Activated naive CD4-positive, alpha-beta T cell treated with anti-CD3 and anti-CD28 coated beads, Interleukin-2, amount 50 U/mL, for 24 hours (primary cell): ENCODE results near the gene CACNB2.

Source experiments
- H3K27ac Mint-ChIP-seq: one replicate; pipeline ENCODE4 v1.8.0; 2021; ENCODE audit warnings: mild to moderate bottlenecking, mixed read lengths
- H3K27me3 Mint-ChIP-seq: one replicate; pipeline ENCODE4 v1.8.0; 2021; ENCODE audit warnings: mixed read lengths
- H3K36me3 Mint-ChIP-seq: one replicate; pipeline ENCODE4 v1.8.0; 2021; ENCODE audit warnings: mixed read lengths
- H3K4me1 Mint-ChIP-seq: one replicate; pipeline ENCODE4 v1.8.0; 2021; ENCODE audit warnings: mixed read lengths
- H3K4me3 Mint-ChIP-seq: one replicate; pipeline ENCODE4 v1.8.0; 2021; ENCODE audit warnings: mild to moderate bottlenecking, mixed read lengths
- H3K9me3 Mint-ChIP-seq: one replicate; pipeline ENCODE4 v1.8.0; 2021; ENCODE audit warnings: mixed read lengths

Gene CACNB2

DNA sequence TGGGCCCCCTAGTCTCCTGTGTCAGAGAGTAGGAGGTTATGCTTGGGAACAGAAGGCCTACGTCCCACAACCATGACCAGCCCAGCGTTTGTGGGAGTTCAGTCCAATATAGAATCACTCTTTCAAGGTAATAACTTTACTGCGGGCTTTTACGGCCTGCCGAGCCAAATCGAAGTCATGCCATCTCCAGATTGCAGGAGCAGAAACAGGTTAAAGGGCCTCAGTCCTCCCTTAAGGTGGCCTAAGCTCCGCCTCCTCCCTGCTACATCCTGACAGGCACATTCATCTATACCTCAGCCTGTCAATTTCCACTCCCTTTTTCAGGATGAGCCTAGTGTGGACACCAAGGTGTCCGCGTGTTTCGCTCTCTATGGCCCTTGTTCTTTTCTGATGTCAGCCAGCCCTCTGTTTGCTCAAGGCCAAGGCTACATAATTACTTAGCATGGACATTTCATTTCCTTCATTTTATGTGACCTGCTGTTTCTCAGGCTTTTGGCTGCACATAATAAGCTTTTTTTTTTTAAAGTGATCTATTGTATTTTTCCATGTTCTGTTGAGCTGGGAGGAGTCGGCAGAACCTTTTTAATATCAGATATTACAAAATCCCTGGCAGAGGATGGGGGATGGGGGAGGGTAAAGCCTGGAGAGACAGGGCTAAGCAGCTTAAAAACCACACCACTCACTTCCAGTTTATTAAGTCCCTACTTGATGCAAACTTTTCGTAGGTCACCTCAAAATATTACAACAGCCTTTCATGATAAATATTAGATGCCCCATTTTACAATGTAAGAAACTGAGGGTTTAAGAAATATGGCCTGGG is 84.6 kb downstream of the CACNB2 start:
- peaks cover 1% of the 10 kb centered on the region for H3K27me3 Mint-ChIP-seq
- no peaks in the 10 kb centered on the region for H3K36me3 Mint-ChIP-seq
- no peaks in the 10 kb centered on the region for H3K9me3 Mint-ChIP-seq
- H3K4me1 Mint-ChIP-seq, result no peaks in the 10 kb centered on the region
- no peak overlapping the region for H3K27ac Mint-ChIP-seq
- no peak overlapping the region for H3K4me3 Mint-ChIP-seq

DNA sequence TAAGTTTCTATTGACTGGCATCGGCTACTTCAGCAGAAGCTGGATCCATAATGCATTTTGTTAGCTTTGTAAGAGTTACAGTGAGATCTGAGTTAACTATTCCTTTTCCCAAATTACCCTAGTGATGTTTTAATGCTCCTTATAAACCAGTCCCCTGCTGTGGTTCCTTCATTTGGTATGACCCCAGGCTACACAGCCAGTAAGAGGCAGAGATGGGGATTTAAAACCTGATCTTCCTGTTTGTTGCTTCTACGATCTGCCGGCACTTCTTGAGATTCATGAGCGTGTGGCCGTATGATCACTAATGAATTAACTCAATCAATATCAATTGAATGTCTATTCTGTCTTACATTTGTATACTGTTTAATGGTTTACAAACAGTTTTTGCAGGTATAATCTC is 86.1 kb downstream of the CACNB2 start:
- H3K4me1 Mint-ChIP-seq, result no peaks in the 10 kb centered on the region
- no peaks in the 10 kb centered on the region for H3K9me3 Mint-ChIP-seq
- no peak overlapping the region for H3K27ac Mint-ChIP-seq
- peaks cover 1% of the 10 kb centered on the region for H3K27me3 Mint-ChIP-seq
- H3K36me3 Mint-ChIP-seq, result no peaks in the 10 kb centered on the region
- no peak overlapping the region for H3K4me3 Mint-ChIP-seq

DNA sequence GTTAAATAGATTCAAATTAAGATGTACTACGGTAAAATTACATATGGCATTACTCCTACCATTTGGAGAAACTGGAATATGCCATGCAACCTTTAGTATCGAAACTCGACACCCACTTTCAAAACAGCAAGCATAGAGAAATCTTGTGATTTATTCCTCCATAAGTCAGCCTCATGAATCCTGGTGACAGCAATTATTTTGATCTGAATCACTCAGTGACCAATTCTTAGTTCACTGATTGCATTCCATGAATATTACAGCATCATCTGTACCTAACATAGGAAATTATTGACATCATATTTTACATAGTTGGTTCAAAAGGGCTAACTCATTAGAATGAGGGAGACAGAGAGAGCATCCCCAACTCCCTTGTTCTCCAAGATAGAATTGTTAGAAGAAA is 89.6 kb downstream of the CACNB2 start:
- Mint-ChIP-seq H3K27ac (no peak overlapping the region), H3K4me1 (no peaks in the 10 kb centered on the region), H3K9me3 (no peaks in the 10 kb centered on the region), H3K27me3 (peaks cover 1% of the 10 kb centered on the region), H3K36me3 (no peaks in the 10 kb centered on the region), H3K4me3 (no peak overlapping the region)

DNA sequence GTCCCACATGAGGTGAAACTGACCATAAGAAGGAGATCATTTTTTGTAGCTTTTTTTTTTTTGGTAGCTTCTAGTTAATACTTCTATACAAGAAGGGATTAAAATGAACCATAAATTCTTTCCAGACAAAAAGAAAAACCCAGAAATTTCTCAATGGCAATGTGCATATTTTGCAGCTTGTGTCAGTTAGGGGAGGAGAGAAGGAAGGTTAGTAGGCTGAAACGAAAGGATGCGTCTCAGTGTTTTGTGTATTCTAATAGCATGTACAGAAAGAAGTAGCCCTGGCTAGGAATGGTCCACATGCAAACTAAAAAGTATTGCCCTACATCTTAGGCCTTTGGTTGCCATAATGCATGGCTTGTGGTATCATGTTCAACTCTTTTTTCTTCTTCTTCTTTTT is 90.6 kb downstream of the CACNB2 start:
- Mint-ChIP-seq H3K27me3 (peaks cover 1% of the 10 kb centered on the region), H3K27ac (no peak overlapping the region), H3K9me3 (no peaks in the 10 kb centered on the region), H3K4me3 (no peak overlapping the region), H3K36me3 (no peaks in the 10 kb centered on the region), H3K4me1 (no peaks in the 10 kb centered on the region)

DNA sequence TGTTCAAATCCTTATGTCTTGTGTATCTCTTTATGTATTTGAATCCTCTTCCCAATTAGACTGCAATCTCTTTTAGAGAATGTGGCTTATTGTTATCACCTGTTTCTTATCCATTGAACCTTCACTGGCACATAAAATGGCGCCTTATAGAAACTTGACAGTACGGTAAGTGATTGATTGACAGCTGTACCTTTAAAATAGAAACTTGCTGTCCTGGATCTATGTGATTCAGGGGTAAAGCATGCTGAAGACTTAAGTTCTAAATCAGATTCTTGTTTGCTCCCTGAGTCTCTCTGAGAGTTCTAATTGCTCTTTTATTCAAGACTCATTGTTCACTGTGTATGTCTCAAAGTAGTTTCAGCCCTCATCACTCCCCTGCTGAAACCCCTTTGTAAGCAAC is 91.3 kb downstream of the CACNB2 start:
- peaks cover 1% of the 10 kb centered on the region for H3K27me3 Mint-ChIP-seq
- no peaks in the 10 kb centered on the region for H3K4me1 Mint-ChIP-seq
- H3K9me3 Mint-ChIP-seq, result no peaks in the 10 kb centered on the region
- no peak overlapping the region for H3K27ac Mint-ChIP-seq
- no peak overlapping the region for H3K4me3 Mint-ChIP-seq
- no peaks in the 10 kb centered on the region for H3K36me3 Mint-ChIP-seq

DNA sequence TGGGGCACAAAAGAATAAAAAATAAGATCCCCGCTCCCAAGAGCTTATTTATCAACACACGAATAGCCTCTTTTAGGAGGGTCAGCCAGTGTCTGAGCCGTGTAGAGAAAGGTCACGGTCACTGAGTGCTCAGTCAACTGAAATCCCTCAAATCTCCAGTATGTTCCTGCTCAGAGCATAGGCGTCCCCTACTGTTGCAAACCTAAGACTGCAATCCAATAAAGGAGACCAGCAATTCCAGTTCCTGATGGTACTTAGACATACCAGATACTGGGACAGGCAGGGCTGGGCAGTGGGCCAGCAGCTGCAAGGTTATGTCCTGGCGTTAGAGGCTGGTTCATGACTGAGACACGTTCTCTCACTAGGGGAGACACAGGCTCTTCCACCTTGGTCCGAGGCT is 93.6 kb downstream of the CACNB2 start:
- Mint-ChIP-seq H3K9me3 (no peaks in the 10 kb centered on the region), H3K27me3 (peaks cover 2% of the 10 kb centered on the region), H3K36me3 (no peaks in the 10 kb centered on the region), H3K27ac (no peak overlapping the region), H3K4me3 (no peak overlapping the region), H3K4me1 (no peaks in the 10 kb centered on the region)

DNA sequence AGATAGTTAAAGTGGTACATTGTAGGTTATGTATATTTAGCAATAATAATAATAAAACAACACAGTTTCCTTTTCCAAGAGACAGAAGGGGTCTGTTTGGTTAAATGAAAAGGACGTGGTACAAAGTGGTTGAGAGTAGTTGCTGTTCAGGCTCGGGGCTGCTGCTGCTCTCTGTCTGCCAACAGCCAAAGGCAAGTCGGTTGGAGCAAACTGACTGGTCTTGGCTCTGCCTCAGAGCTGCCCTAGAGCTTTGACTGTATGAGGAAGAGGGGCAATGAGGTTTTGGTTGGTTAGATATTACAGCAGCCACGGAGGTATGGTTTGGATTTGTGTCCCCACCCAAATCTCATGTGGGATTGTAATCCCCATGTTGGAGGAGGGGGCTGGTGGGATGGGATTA is 95.3 kb downstream of the CACNB2 start:
- Mint-ChIP-seq H3K4me1 (no peaks in the 10 kb centered on the region), H3K4me3 (no peak overlapping the region), H3K36me3 (no peaks in the 10 kb centered on the region), H3K27me3 (peaks cover 2% of the 10 kb centered on the region), H3K27ac (no peak overlapping the region), H3K9me3 (no peaks in the 10 kb centered on the region)

DNA sequence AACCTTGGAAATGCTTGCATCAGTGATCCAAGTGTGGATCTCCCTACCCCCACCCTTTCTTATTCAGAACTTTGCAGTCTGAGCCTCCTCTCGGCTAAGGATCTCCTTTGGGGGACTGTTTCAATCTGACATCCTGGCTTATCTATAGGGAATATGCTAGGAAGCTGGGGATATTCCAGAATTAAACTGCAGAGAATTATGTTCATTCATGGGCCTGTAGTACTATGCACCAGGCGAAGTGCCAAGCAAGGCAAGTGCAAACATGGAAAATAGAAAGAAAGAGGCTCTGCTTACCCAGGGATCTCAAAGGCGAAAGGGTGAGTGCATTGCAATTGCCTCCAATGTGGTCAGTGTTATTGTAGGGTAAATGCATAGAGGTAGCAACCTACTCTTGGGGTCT is 96.5 kb downstream of the CACNB2 start:
- H3K9me3 Mint-ChIP-seq, result no peaks in the 10 kb centered on the region
- peaks cover 3% of the 10 kb centered on the region for H3K27me3 Mint-ChIP-seq
- no peak overlapping the region for H3K27ac Mint-ChIP-seq
- no peaks in the 10 kb centered on the region for H3K36me3 Mint-ChIP-seq
- no peaks in the 10 kb centered on the region for H3K4me1 Mint-ChIP-seq
- no peak overlapping the region for H3K4me3 Mint-ChIP-seq

DNA sequence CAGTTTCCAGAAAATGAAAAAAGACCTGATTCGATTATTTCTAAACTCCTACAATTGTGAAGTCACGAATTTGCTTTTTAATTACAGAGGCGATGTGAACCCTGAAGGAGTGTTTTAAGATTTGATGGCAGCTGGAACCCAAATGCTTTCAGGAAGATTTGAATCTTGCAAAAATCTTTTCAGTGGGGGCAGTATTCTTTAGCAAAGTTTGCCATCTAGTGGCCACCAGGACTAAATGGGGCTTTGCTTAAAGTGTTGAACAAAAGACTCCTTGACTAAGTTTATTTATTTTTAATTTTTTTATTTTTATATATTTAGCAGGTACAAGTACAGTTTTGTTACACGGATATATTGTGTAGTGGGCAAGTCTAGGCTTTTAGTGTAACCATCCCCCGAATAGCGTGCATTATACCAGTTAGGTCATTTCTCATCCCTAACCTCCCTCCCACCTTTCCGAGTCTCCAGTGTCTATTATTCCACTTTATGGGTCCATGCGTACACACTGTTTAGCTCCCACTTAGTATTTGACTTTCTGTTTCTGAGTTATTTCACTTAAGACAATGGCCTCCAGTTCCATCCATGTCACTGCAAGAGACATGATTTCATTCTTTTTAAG is 98.8 kb downstream of the CACNB2 start:
- Mint-ChIP-seq H3K9me3 (no peaks in the 10 kb centered on the region), H3K36me3 (no peaks in the 10 kb centered on the region), H3K27me3 (peaks cover 3% of the 10 kb centered on the region)

DNA sequence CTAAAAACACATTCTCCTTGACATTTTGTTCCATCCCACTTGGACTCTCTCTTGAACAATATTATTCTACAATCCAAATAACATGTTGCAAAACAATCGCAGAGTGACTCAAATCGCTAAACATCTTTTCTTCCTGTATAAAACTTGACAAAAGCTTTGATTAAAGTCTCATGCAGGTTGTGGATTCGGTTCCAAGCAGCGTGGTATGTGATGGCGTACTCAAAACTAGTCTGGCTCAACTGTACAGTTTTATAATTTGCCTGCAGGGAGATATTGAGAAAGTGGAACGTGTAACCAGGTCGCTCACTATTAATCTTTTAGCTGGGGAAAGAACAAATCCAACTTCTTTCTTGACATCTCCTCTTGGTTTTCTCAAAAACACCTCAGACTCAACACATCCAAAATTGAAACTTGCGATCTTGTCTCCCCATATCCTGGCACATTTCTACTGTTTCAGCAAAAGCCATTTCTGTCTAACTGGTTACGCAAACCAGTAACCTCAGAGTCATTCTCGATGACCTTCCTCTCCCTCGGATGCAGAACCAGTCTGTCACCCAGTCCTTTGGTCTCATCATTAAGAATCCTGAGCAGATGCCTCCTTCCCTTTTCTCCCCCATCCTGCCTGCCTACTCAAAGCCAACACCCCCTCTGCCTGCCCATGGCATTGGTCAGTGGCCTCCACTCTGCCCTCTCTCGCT is 100.1 kb downstream of the CACNB2 start:
- H3K27me3 Mint-ChIP-seq, result peaks cover 3% of the 10 kb centered on the region
- H3K4me3 Mint-ChIP-seq, result no peak overlapping the region
- H3K27ac Mint-ChIP-seq, result no peak overlapping the region
- no peaks in the 10 kb centered on the region for H3K4me1 Mint-ChIP-seq
- H3K36me3 Mint-ChIP-seq, result no peaks in the 10 kb centered on the region
- H3K9me3 Mint-ChIP-seq, result no peaks in the 10 kb centered on the region

More for the DNA sequence above, 98.8 kb downstream of the CACNB2 start:
- no peak overlapping the region for H3K27ac Mint-ChIP-seq
- no peaks in the 10 kb centered on the region for H3K4me1 Mint-ChIP-seq
- no peak overlapping the region for H3K4me3 Mint-ChIP-seq

DNA sequence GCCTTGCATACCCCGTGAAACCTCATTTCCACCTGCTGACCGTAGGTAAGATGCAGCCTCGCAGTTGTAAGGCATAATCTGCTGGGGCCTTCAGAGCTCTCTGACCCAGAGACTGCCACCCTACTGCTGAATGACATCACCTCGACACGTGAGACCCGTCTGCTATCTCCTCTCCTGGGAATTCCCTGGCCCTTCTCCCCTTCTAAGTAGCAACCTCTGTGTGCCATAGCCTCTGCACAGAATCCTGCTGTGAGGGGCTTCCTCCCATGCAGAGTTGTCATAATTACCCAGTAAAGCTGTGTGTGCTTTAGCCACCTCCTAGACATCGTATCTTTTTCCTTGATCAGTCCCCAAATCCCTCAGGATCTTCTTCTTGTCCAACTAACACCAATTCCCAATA is 106.7 kb downstream of the CACNB2 start:
- Mint-ChIP-seq H3K9me3 (no peaks in the 10 kb centered on the region), H3K36me3 (no peaks in the 10 kb centered on the region), H3K4me1 (no peaks in the 10 kb centered on the region), H3K27ac (no peak overlapping the region), H3K27me3 (peaks cover 1% of the 10 kb centered on the region), H3K4me3 (no peak overlapping the region)

DNA sequence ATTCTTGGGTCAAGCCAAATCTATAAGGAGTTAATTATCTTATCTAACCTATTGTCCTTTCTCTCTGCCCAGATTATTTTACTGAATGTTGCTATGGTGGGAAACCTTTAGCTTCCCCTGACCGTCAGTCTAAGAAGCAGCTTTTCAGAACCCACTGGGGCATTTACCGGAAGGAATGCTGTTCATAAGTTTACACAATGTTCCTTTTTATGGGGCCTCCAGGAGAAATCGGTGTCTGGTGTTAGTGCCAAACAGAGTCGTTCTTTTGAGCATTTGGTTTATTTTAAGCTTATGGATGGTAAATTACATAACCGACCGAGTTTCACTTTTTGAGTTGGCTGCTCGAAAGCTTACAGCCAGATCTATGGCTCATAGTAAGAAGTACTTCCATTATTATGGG is 111.9 kb downstream of the CACNB2 start:
- Mint-ChIP-seq H3K27ac (no peak overlapping the region), H3K4me3 (no peak overlapping the region), H3K27me3 (peaks cover 1% of the 10 kb centered on the region), H3K9me3 (no peaks in the 10 kb centered on the region), H3K36me3 (no peaks in the 10 kb centered on the region), H3K4me1 (no peaks in the 10 kb centered on the region)

DNA sequence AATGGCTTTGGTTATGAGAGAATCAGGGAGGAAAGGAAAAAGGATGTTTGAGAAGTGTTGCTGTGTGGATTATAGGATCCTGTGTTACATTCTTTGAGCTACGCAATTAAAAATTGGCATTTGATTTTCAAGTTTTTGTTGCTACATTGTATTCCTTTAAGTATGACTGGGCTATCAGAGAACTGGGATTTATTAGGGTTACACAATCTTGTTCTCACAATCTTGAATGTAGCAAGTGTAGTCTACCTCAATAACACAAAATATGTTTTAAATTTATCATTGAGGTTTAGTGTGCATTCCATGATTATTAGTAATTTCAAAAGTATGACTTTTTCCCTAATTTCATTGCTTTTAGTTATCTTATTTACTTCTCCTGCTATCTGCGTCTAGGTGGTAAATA is 113.9 kb downstream of the CACNB2 start:
- H3K27me3 Mint-ChIP-seq, result peaks cover 1% of the 10 kb centered on the region
- H3K4me3 Mint-ChIP-seq, result no peak overlapping the region
- H3K4me1 Mint-ChIP-seq, result no peaks in the 10 kb centered on the region
- H3K27ac Mint-ChIP-seq, result no peak overlapping the region
- H3K9me3 Mint-ChIP-seq, result no peaks in the 10 kb centered on the region
- H3K36me3 Mint-ChIP-seq, result no peaks in the 10 kb centered on the region

DNA sequence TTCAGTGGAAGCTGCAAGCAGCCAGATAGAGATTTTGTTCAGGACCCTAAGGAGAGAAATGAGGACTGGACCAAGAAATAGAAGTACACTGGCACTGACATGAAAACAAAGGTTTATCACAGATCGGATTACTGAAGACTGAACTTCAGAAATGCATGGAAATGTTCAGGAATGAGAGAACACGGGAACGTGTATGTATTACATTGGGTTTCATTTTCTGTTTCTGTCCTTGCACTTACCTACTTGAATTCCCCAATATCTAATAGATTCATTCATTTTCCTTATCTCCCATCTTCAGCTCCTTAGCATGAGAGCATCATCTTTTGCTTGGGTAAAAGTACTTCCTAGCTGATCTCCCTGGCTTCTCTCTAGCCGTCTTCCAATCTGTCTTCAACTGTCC is 114.5 kb downstream of the CACNB2 start:
- Mint-ChIP-seq H3K4me1 (no peaks in the 10 kb centered on the region), H3K27ac (no peak overlapping the region), H3K27me3 (peaks cover 1% of the 10 kb centered on the region), H3K4me3 (no peak overlapping the region), H3K36me3 (no peaks in the 10 kb centered on the region), H3K9me3 (no peaks in the 10 kb centered on the region)

DNA sequence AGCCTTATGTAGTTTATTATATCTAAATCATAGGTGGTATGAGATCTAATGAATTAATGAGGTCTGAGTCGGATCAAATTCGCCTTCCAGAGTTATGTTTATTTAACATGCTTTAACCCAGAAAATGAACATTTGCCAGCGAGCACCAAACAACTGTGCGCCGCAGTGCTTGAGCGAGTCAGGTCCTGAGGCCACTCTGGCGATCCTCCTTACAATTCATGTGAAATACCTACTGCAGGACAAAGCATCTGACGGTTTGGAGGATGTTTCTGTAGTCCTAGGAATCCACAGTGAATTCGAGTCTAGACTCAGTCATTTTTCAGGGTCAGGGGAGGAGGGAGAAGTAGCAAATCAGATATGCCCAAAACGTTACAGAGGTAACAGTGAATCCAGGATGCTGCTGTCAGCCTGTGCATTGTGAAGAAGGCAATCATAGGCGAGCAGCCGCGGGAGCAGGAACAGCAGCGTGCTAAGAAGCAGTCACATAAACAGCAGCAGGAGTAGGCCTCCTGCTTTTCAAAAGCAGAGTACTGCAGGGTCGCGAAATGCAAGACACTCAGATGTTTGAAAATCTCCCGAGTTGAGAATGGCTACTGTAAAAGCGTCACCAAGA is 120.2 kb downstream of the CACNB2 start:
- Mint-ChIP-seq H3K9me3 (no peaks in the 10 kb centered on the region), H3K36me3 (no peaks in the 10 kb centered on the region), H3K4me3 (no peak overlapping the region), H3K27ac (no peak overlapping the region), H3K4me1 (no peaks in the 10 kb centered on the region), H3K27me3 (no peaks in the 10 kb centered on the region)

DNA sequence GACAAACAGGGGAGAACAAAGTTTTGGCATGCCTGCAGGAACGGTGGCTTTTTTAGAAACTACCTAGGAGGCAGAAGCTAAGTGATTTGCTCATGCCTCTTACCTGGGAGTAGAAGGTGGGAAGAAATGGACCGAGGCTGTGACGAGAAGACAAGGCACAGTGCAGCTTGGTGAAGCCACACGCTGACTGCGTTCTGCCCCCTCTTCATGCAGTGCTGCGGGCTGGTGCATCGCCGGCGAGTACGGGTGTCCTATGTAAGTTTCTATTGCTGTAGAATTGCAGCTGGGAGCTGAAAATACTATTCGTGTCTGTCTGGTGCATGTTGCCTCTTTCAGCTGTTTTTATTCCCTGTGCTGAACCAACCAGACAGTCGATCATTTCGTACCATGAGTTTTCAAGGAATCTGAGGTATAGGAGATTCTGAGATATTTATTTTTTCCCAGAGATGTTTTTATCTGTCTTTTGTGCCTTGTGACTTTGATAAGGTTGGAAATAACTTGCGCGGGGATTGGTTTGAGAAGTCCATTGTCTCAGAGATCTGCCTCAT is 120.9 kb downstream of the CACNB2 start:
- Mint-ChIP-seq H3K4me3 (no peak overlapping the region), H3K36me3 (no peaks in the 10 kb centered on the region), H3K9me3 (no peaks in the 10 kb centered on the region), H3K27ac (no peak overlapping the region), H3K4me1 (no peaks in the 10 kb centered on the region), H3K27me3 (peaks cover 4% of the 10 kb centered on the region)
